ENCODE measurements around the gene PRKAA2.
"Not testable (repeated sequence)": the region's sequence is repeated elsewhere in the genome, so short reads cannot be mapped to it uniquely, and the experiment has no call there.

Gene PRKAA2

DNA sequence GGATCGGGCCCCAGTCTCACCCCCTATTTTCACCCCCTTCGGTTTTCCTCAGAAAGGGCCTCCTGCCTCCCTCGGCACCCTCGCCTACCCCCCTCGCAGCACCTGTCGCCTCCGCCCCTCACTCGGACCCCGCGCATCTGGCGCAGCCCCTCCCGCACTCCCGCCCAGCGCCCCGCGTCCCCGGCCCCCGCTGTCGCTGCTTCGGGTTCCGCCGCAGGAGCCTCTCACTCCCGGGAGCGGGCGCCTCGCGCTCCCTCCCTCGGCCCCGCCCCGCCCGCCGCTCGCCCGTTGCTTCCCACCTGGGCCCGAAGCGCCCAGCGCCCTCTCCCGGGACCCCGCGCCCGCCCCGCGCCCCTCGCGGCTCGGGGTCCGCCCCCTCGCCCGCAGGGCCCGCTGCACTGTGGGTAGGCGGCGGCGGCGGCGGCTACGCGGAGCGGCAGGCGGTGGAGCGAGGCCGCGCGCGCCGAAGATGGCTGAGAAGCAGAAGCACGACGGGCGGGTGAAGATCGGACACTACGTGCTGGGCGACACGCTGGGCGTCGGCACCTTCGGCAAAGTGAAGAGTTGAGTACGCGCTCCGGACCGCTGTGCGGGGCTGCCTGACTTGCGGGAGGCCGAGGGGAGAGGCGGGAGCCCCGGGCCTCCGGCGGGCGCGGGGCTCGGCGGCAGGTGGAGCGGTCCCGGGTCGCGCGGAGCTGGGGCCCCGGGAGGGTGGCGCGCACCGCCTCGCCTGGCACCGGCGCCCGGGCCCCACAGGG, at the start of gene PRKAA2:
PRKAA2 (plus strand) TSS at position 396 of the 758 bp plus-strand sequence; CDS start at position 470, 74 bp downstream.
- no peak for DNase-seq (ENCODE audit: low read depth in 2 of 2)

DNA sequence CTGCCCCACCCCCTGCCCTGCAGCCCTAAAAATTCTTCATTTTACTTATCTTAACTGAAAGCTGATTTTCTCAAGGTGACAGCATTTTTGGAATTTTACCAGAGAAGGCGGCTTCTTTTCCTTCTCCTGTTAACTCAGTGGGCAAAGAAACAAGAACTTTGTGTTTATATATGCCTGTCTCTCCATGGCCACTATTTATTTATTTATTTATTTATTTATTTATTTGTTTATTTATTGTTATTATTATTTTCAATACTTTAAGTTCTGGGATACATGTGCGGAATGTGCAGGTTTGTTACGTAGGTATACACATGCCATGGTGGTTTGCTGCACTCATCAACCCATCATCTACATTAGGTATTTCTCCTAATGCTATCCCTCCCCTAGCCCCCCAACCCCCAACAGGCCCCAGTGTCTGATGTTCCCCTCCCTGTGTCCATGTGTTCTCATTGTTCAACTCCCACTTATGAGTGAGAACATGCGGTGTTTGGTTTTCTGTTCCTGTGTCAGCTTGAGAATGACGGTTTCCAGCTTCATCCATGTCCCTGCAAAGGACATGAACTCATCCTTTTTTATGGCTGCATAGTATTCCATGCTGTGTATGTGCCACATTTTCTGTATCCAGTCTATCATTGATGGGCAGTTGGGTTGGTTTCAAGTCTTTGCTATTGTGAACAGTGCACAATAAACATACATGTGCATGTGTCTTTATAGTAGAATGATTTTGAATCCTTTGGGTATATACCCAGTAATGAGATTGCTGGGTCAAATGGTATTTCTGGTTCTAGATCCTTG, 49.5 kb upstream of the PRKAA2 start:
- not testable (repeated sequence) for DNase-seq (ENCODE audit: low read depth in 2 of 2)

DNA sequence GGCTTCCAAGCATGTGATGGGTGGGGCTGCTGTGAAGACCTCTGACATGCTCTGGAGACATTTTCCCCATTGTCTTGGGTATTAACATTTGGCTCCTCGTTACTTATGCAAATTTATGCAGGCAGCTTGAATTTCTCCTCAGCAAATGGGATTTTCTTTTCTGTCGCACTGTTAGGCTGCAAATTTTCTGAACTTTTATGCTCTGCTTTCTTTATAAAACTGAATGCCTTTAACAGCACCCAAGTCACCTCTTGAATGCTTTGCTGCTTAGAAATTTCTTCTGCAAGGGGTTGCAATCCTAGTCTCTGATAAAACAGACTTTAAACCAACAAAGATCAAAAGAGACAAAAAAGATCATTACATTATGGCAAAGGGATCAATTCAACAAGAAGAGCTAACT, 35.0 kb upstream of the PRKAA2 start:
- not testable (repeated sequence) for DNase-seq (ENCODE audit: low read depth in 2 of 2)

DNA sequence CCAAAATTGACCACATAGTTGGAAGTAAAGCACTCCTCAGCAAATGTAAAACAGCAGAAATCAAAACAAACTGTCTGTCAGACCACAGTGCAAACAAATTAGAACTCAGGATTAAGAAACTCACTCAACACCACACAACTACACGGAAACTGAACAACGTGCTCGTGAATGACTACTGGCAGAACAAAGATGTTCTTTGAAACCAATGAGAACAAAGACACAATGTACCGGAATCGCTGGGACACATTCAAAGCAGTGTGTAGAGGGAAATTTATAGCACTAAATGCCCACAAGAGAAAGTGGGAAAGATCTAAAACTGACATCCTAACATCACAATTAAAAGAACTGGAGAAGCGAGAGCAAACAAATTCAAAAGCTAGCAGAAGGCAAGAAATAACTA, 34.3 kb upstream of the PRKAA2 start:
- not testable (repeated sequence) for DNase-seq (ENCODE audit: low read depth in 2 of 2)

DNA sequence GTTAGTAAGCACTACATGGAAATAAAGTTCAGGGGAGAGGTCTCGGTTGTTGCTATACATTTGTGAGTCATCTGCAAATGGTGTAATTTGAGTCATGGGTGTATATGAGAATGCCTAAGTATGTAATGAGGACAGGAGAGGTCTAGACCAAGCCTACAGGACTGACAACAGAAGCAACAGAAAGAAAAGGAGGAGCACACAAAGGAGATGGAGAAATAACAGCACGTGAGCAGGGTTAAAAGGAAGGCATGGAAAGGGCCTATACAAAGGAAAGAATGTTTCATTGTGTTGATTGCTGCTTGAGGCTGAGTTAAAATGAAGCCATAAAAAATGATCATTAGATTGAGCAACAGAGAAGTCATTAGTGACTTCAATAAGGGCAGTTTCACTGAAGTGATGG, 28.0 kb upstream of the PRKAA2 start:
- no peak for DNase-seq (ENCODE audit: low read depth in 2 of 2)

- no peak for DNase-seq (ENCODE audit: low read depth in 2 of 2)
Observed at GRCh38 chr1:56625819-56626440, 19.2 kb upstream of the PRKAA2 start.

DNA sequence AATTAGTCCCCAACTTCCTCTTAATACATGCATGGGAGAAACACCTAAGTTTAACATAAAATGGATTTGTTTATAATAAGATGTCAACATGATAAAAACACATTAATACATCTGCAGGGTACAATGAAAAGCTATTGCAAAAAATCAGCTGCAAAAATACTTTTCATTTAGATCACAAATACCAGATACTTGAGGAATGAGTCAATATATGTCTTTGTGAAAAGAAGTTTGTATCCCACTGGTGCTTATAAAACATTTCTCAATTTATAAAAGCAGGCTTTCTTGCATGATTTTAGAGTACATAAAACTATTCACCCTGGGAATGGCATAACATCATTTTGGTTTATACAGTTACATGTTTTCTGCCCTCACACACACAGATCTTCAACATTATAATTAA, 18.6 kb upstream of the PRKAA2 start:
- no peak for DNase-seq (ENCODE audit: low read depth in 2 of 2)

GRCh38 chr1:56627019-56627635, 18.0 kb upstream of the PRKAA2 start:
- DNase-seq (ENCODE audit: low read depth in 2 of 2) = no peak

GRCh38 chr1:56627636-56628039, 17.5 kb upstream of the PRKAA2 start:
- no peak for DNase-seq (ENCODE audit: low read depth in 2 of 2)

- no peak for DNase-seq (ENCODE audit: low read depth in 2 of 2)
Observed at GRCh38 chr1:56630786-56631185, 14.3 kb upstream of the PRKAA2 start.

GRCh38 chr1:56631901-56632300, 13.2 kb upstream of the PRKAA2 start:
- no peak for DNase-seq (ENCODE audit: low read depth in 2 of 2)

- no peak for DNase-seq (ENCODE audit: low read depth in 2 of 2)
Observed at GRCh38 chr1:56634981-56635380, 10.1 kb upstream of the PRKAA2 start.

GRCh38 chr1:56638248-56638647, 6.9 kb upstream of the PRKAA2 start:
- DNase-seq (ENCODE audit: low read depth in 2 of 2) = no peak

DNA sequence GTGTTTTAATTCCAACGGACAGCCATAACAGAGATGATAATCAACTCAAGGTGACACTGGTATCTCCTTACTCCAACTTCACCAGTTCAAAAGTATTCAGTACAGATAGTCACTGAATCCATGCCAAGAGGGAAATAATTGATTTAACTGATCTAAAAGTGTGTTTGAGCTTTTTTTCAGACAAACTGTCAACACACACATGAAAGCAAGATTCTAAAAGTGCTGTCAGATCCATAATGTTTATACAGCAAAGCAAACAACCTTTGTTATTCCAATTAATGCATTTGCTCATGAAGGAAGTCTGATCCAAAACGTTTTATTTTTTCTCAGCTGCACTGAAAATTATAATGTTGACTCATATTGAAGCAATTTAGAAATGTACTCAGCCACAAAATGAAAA, 5.9 kb upstream of the PRKAA2 start:
- DNase-seq (ENCODE audit: low read depth in 2 of 2) = no peak

DNA sequence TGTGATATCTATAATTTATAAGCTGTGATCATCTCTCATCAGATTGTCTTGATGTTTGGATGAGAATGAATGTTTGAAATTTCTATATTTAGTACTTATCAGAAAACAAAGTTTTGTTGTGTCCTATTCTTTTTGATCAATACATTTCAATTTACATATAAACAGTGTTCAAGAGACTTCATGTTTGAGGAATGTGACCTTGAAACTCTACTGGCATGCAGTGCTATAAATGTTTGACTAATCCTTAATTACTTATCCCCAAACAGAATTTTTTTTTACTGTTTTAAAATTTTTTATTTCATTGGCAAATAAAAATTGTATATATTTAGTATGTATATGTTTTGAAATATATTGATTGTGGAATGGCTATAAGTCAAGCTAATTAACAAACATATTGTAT, 1.5 kb upstream of the PRKAA2 start:
- no peak for DNase-seq (ENCODE audit: low read depth in 2 of 2)

DNA sequence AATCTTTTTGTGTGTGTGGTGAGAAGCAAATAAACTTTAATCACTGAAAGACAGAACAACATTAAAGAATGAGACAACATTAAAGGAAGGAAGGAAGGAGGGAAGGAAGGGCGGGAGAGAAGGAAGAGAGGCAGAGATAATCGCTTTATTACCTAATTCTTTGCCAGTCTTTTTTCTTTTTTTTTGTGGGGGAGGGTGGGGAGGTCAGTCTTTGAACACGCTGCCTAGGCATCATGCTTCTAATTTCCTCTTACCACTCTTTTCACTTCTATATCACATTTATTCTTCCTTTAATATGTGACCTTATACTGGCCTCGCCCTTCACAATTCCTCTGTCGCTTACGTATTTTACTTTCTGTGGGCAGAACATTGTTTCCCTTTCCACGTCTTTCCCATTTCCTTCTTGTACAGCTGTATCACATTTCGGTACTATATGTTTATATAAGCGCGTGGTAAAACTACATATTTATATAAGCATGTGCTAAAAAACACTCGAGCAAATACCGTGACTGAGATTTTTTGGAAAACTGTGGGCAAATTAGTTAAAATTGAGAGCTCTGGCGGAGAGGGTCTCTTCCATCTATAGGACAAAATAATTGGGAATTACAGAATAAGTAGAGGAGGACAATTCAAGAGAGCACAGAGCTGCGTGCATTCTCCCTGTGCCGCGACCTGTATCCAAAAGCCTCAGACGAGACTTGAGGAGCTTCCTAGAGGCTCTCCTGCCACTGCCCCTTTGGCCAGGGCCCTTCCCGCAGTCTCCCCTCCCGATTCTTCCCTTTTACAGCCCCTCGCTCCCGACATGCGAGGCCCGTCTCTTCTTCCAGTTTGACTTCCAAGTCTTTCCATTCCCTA, 823 bp upstream of the PRKAA2 start:
- DNase-seq (ENCODE audit: low read depth in 2 of 2) = no peak

GRCh38 chr1:56645677-56646305, 677 bp downstream of the PRKAA2 start:
- no peak for DNase-seq (ENCODE audit: low read depth in 2 of 2)

- DNase-seq (ENCODE audit: low read depth in 2 of 2) = no peak
Observed at GRCh38 chr1:56646611-56647010, 1.5 kb downstream of the PRKAA2 start.

DNA sequence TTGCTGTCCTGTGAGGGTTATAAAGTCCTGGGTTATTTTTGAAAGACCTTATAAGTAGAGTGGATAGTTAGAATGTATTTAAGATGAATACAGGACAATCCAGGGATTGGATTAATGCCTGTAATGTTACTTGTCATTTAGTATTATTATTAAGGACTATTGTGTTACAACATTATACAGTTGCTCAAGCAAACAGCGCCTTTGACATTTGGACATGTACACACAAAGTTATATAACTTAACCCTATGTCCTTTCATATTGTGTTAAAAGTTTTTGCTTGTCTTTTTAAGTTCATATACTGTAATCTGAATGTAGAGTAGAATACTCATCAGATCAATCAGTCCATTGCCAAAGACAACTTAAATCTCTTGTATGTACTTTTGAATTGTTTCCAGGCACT, 2.0 kb downstream of the PRKAA2 start:
- no peak for DNase-seq (ENCODE audit: low read depth in 2 of 2)

GRCh38 chr1:56648546-56648945, 3.4 kb downstream of the PRKAA2 start:
- DNase-seq (ENCODE audit: low read depth in 2 of 2) = no peak
